HEK293 (cell line): ENCODE measurements around the gene NHEJ1.

Source experiments
- CTCF ChIA-PET: fragments of 350-600 bp; formaldehyde crosslinking; extraction: SDS; loops from one replicate; lab custom pipeline; 2021; ENCODE audit warnings: antibody characterized with exemption; lab: Yijun Ruan, JAX
- POLR2A ChIA-PET: fragments of 300-600 bp; formaldehyde crosslinking; extraction: SDS; loops from one replicate; lab custom pipeline; 2020; ENCODE audit warnings: antibody characterized with exemption, inconsistent platforms; lab: Yijun Ruan, JAX
- H3K27ac ChIP-seq: fragments of 200-500 bp; sonication (Bioruptor generic); 2 replicates; pipeline ENCODE4 v1.5.1; 2014; ENCODE audit warnings: low read depth, low read length, control low read depth, inconsistent platforms; ENCODE audit errors: extremely low read depth
- H3K36me3 ChIP-seq, 2 experiments: fragments of 200-500 bp in 1 of 2; sonication (Bioruptor generic) in 1 of 2; 1 replicate in 1 of 2; 2 replicates in 1 of 2; pipeline ENCODE4 v1.5.1; 2014 to 2017; ENCODE audit warnings: inconsistent platforms in 2 of 2, low read length in 2 of 2; ENCODE audit not compliant: control insufficient read depth in 2 of 2, insufficient read depth in 1 of 2
- H3K4me1 ChIP-seq: fragments of 200-500 bp; sonication (Bioruptor generic); 2 replicates; pipeline ENCODE4 v1.5.1; 2014; ENCODE audit warnings: mild to moderate bottlenecking, low read length, inconsistent platforms; ENCODE audit not compliant: control insufficient read depth, insufficient read depth
- H3K4me3 ChIP-seq: 2 replicates; pipeline ENCODE4 v1.5.1; 2011; ENCODE audit warnings: low read depth, mild to moderate bottlenecking, control low read depth, low read length, moderate library complexity
- H3K9me3 ChIP-seq: fragments of 200-500 bp; sonication (Bioruptor generic); 2 replicates; pipeline ENCODE4 v1.5.1; 2014; ENCODE audit warnings: low read depth, low read length, inconsistent platforms; ENCODE audit not compliant: control insufficient read depth, insufficient read depth
- KLF9 ChIP-seq: fragments of 450-650 bp; formaldehyde crosslinking; IDR thresholded peaks from 2 replicates; pipeline ENCODE4 v1.5.1; 2016; ENCODE audit warnings: missing biosample characterization, missing genetic modification characterization, low read depth
- SCRT2 ChIP-seq: fragments of 450-650 bp; formaldehyde crosslinking; IDR thresholded peaks from 2 replicates; pipeline ENCODE4 v1.5.1; 2016; ENCODE audit warnings: missing biosample characterization, missing genetic modification characterization
- SP7 ChIP-seq: fragments of 450-650 bp; formaldehyde crosslinking; IDR thresholded peaks from 2 replicates; pipeline ENCODE4 v1.5.1; 2016; ENCODE audit warnings: missing biosample characterization, missing genetic modification characterization
- YY1 ChIP-seq: fragments of 450-650 bp; formaldehyde crosslinking; IDR thresholded peaks from 2 replicates; pipeline ENCODE4 v1.5.1; 2018; ENCODE audit warnings: missing biosample characterization, missing genetic modification characterization
- YY2 ChIP-seq: fragments of 450-650 bp; formaldehyde crosslinking; IDR thresholded peaks from 2 replicates; pipeline ENCODE4 v1.5.1; 2016; ENCODE audit warnings: missing biosample characterization, missing genetic modification characterization
- ZFHX2 ChIP-seq: fragments of 450-650 bp; formaldehyde crosslinking; conservative IDR thresholded peaks from 2 replicates; pipeline ENCODE4 v1.5.1; 2016; ENCODE audit warnings: missing biosample characterization, missing genetic modification characterization
- ZNF335 ChIP-seq: fragments of 450-650 bp; formaldehyde crosslinking; conservative IDR thresholded peaks from 2 replicates; pipeline ENCODE4 v1.5.1; 2016; ENCODE audit warnings: missing biosample characterization, missing genetic modification characterization
- ZNF529 ChIP-seq: fragments of 450-650 bp; formaldehyde crosslinking; IDR thresholded peaks from 2 replicates; pipeline ENCODE4 v1.5.1; 2017; ENCODE audit warnings: missing genetic modification characterization, missing biosample characterization; ENCODE audit not compliant: insufficient replicate concordance
- TF ChIP-seq, protein P1 (sequence below): fragments of 450-650 bp; formaldehyde crosslinking; IDR thresholded peaks from 2 replicates; pipeline ENCODE4 v1.5.1; 2016; ENCODE audit warnings: missing biosample characterization, missing genetic modification characterization
- TF ChIP-seq, protein P2 (sequence below): fragments of 450-650 bp; formaldehyde crosslinking; IDR thresholded peaks from 2 replicates; pipeline ENCODE4 v1.5.1; 2017; ENCODE audit warnings: missing biosample characterization, missing genetic modification characterization
- TF ChIP-seq, protein P3 (sequence below): fragments of 450-650 bp; formaldehyde crosslinking; conservative IDR thresholded peaks from 2 replicates; pipeline ENCODE4 v1.5.1; 2016; ENCODE audit warnings: low read depth, missing biosample characterization, missing genetic modification characterization
- TF ChIP-seq, protein P4 (sequence below): fragments of 450-650 bp; formaldehyde crosslinking; IDR thresholded peaks from 2 replicates; pipeline ENCODE4 v1.5.1; 2016; ENCODE audit warnings: missing biosample characterization, missing genetic modification characterization, low read depth

Gene NHEJ1

DNA sequence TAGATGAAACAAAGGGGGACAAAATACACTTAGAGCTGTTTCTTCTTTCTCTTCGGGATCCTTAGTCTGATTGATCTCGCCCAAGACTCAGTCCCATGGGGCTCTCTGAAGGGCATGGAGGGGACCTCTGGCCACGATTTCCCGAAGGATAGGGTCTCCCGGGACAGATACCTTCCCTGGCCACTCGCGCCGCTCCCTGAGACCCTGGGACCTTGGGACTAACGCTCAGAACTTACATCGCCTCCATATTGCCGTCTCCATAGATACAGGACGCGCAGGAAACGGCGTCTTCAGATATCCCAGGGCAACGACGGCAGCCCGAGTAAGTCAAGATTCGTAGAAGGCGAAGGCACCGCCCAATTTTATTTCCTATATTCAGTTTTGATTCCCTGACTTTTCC is 119.4 kb downstream of the NHEJ1 start, which contains the start of gene CFAP65:
CFAP65 (minus strand) TSS at position 265 of the 400 bp plus-strand sequence. CDS start 2,468 bp downstream, outside the sequence.
- POLR2A ChIA-PET, result interaction anchor here (1.6 kb wide), 1 partner anchor 135 kb away, joined by 4 read pairs; the partner anchor contains the start of gene CNPPD1

DNA sequence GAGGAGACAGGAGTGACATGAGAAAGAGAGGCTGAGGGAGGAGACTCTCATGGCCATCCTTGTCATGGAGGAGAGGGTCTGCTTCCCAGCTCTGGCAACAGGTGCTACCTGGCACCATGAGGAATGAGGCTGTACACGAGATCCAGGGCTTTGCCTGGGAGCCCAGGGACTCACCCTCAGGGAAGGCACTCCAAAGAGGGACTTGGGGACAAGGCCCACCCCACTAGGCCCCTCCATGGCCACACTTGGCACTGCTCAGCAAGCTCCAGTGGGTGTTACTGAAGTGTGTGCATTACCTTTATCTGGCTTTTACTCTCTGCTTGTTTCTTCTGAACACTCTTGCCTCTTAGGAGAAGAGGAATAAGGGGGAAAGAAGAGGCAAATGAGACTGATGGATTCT is 122.0 kb downstream of the NHEJ1 start:
- H3K4me1 ChIP-seq, result no peaks in the 10 kb centered on the region

More for the DNA sequence above, 119.4 kb downstream of the NHEJ1 start, which contains the start of gene CFAP65:
- CTCF ChIA-PET, result interaction anchor here (0.7 to 4.2 kb wide), 12 partner anchors 12 to 118 kb away, joined by 3 to 31 read pairs (median 4); no protein-coding TSS in a partner anchor
- Histone ChIP-seq H3K9me3 (no peaks in the 10 kb centered on the region), H3K4me3 (peak within 1 kb of the TSS; percentile 50), H3K27ac (no peak within 1 kb of the TSS), H3K36me3 (no peaks in the 10 kb centered on the region), H3K4me1 (no peaks in the 10 kb centered on the region)
- TF ChIP-seq, protein P1, sequence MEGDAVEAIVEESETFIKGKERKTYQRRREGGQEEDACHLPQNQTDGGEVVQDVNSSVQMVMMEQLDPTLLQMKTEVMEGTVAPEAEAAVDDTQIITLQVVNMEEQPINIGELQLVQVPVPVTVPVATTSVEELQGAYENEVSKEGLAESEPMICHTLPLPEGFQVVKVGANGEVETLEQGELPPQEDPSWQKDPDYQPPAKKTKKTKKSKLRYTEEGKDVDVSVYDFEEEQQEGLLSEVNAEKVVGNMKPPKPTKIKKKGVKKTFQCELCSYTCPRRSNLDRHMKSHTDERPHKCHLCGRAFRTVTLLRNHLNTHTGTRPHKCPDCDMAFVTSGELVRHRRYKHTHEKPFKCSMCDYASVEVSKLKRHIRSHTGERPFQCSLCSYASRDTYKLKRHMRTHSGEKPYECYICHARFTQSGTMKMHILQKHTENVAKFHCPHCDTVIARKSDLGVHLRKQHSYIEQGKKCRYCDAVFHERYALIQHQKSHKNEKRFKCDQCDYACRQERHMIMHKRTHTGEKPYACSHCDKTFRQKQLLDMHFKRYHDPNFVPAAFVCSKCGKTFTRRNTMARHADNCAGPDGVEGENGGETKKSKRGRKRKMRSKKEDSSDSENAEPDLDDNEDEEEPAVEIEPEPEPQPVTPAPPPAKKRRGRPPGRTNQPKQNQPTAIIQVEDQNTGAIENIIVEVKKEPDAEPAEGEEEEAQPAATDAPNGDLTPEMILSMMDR (tag by site-specific recombination), result no peak
- TF ChIP-seq ZNF335 (tag by site-specific recombination) (peak; percentile 48), YY1 (tag by site-specific recombination) (peak; percentile 45), YY2 (tag by site-specific recombination) (0 out of 2 replicates have a peak, but pooled peaks have one; percentile 16), SP7 (tag by site-specific recombination) (0 out of 2 replicates have a peak, but pooled peaks have one; percentile 19), ZNF529 (tag by site-specific recombination) (no peak), ZFHX2 (tag by site-specific recombination) (no peak), KLF9 (peak; percentile 22; the same call in 1 of the 2 replicates)
- TF ChIP-seq, protein P2, sequence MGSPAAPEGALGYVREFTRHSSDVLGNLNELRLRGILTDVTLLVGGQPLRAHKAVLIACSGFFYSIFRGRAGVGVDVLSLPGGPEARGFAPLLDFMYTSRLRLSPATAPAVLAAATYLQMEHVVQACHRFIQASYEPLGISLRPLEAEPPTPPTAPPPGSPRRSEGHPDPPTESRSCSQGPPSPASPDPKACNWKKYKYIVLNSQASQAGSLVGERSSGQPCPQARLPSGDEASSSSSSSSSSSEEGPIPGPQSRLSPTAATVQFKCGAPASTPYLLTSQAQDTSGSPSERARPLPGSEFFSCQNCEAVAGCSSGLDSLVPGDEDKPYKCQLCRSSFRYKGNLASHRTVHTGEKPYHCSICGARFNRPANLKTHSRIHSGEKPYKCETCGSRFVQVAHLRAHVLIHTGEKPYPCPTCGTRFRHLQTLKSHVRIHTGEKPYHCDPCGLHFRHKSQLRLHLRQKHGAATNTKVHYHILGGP (tag by site-specific recombination), result no peak
- TF ChIP-seq, protein P3, sequence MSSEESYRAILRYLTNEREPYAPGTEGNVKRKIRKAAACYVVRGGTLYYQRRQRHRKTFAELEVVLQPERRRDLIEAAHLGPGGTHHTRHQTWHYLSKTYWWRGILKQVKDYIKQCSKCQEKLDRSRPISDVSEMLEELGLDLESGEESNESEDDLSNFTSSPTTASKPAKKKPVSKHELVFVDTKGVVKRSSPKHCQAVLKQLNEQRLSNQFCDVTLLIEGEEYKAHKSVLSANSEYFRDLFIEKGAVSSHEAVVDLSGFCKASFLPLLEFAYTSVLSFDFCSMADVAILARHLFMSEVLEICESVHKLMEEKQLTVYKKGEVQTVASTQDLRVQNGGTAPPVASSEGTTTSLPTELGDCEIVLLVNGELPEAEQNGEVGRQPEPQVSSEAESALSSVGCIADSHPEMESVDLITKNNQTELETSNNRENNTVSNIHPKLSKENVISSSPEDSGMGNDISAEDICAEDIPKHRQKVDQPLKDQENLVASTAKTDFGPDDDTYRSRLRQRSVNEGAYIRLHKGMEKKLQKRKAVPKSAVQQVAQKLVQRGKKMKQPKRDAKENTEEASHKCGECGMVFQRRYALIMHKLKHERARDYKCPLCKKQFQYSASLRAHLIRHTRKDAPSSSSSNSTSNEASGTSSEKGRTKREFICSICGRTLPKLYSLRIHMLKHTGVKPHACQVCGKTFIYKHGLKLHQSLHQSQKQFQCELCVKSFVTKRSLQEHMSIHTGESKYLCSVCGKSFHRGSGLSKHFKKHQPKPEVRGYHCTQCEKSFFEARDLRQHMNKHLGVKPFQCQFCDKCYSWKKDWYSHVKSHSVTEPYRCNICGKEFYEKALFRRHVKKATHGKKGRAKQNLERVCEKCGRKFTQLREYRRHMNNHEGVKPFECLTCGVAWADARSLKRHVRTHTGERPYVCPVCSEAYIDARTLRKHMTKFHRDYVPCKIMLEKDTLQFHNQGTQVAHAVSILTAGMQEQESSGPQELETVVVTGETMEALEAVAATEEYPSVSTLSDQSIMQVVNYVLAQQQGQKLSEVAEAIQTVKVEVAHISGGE (tag by site-specific recombination), result no peak

More for the DNA sequence above, 122.0 kb downstream of the NHEJ1 start:
- CTCF ChIA-PET, result interaction anchor here (0.6 to 3.0 kb wide), 5 partner anchors 9 to 81 kb away, joined by 3 to 16 read pairs (median 4); no protein-coding TSS in a partner anchor
- Histone ChIP-seq H3K4me3 (no peak overlapping the region), H3K36me3 (no peaks in the 10 kb centered on the region)
- TF ChIP-seq, protein P4, sequence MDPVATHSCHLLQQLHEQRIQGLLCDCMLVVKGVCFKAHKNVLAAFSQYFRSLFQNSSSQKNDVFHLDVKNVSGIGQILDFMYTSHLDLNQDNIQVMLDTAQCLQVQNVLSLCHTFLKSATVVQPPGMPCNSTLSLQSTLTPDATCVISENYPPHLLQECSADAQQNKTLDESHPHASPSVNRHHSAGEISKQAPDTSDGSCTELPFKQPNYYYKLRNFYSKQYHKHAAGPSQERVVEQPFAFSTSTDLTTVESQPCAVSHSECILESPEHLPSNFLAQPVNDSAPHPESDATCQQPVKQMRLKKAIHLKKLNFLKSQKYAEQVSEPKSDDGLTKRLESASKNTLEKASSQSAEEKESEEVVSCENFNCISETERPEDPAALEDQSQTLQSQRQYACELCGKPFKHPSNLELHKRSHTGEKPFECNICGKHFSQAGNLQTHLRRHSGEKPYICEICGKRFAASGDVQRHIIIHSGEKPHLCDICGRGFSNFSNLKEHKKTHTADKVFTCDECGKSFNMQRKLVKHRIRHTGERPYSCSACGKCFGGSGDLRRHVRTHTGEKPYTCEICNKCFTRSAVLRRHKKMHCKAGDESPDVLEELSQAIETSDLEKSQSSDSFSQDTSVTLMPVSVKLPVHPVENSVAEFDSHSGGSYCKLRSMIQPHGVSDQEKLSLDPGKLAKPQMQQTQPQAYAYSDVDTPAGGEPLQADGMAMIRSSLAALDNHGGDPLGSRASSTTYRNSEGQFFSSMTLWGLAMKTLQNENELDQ, result no peak
- TF ChIP-seq SCRT2, result 0 out of 2 replicates have a peak, but pooled peaks have one; percentile 15
- TF ChIP-seq, all 188 proteins: peak for 1
- POLR2A ChIA-PET, result no interaction called here
- Histone ChIP-seq H3K9me3 (no peaks in the 10 kb centered on the region), H3K27ac (no peak overlapping the region)
